ENCODE results near the gene SPSB2.
"Not testable (repeated sequence)": the region's sequence is repeated elsewhere in the genome, so short reads cannot be mapped to it uniquely, and the experiment has no call there.

SPSB2 gene

DNA sequence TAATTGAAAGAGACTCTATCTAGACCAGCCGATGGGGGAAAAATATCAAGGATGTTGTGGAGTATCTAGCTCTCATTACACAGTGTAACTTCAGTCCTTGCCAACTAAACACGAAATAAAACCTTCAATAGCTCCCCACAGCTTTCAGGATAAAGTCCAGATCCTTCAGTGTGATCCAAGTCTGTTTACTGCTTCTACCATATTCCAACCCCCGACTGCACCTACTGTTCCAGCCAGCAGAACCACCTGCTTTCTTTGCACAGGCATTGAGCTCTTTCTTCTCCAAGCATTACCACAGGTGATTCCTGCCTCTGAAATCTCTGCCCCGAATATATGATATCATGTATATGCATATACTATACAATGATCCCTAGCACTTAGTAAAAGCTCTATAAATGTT is 29.3 kb upstream of the SPSB2 start:
- no peak for DNase-seq (ENCODE audit: low read depth)

DNA sequence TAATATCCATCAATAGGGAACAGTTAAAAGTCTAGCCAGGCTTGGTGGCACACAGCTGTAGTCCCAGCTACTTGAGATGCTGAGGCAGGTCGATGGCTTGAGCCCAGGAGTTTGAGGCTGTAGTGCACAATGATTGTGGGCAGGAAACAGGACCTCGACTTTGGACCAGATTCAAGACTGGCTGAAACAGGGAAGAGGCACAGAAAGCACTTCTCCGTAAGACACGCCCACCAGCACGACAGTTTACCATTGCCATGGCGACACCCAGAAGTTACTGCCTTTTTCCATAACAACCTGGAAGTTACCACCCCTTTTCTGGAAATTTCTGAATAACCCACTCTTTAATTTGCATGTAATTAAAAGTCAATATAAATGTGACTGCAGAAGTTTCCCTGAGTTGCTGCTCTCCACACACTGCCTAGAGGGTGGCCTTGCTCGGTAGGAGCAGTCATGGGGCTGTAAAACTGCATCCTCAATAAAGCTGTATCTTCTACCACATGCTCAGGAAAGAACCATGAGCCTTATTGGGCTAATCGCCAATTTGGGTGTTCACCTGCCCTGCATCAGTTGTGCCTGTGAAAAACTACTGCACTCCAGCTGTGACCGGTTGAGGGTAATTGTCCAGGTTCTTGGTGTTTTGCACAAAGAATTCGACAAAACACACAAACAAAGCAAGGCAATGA is 26.9 kb upstream of the SPSB2 start:
- no peak for DNase-seq (ENCODE audit: low read depth)

DNA sequence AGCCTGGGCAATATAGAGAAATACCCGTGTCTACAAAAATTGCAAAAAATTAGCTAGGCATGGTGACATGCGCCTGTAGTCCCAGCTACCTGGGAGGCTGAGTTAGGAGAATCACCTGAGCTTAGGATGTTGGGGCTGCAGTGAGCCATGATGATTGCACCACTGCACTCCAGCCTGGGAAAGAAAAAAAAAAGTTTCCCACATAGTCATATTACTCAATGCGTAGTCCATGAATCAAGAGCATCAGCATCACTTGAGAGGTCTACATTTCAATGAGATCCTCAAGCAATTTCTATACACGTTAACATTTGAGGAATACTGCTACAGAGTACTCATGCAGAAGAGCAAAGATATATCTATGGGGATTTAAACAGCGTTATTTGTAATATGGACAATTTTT is 26.3 kb upstream of the SPSB2 start:
- DNase-seq (ENCODE audit: low read depth): no peak

DNA sequence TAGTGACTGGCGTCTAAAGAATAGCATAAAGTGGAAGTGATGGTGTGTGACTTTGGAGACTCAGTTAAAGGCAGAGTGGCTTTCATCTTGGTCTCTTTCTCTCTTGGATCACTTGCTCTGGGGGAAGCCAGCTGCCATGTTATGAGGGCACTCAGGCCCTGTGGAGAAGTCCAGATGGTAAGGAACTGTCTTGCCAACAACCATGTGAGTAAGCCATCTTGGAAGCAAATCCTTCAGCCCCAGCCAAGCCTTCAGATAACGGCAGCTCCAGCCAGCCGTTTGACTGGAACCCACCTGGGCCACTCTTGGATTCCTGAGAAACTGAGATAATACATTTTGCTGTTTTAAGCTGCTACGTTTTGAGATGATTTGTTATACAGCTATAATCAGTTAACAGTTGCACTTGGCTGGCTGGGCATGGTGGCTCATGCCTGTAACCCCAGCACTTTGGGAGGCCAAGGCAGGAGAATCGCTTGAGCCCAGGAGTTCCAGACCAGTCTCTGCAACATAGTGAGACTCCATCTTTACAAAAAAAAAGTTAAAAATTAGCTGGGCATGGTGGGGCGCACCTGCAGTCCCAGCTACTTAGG is 23.8 kb upstream of the SPSB2 start:
- DNase-seq (ENCODE audit: low read depth): no peak

DNA sequence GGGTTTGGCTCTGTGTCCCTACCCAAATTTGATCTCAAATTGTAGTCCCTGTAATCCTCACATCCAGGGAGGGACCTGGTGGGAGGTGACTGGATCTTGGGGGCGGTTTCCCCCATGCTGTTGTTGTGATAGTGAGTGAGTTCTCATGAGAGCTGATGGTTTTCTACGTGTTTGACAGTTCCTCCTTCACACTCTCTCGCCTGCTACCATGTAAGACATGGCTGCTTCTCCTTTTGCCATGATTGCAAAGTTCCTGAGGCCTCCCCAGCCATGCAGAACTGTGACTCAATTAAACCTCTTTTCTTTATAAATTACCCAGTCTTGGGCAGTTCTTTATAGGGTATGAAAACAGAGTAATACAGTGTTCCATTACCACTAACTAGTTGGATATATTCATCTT is 21.2 kb upstream of the SPSB2 start:
- no peak for DNase-seq (ENCODE audit: low read depth)

DNA sequence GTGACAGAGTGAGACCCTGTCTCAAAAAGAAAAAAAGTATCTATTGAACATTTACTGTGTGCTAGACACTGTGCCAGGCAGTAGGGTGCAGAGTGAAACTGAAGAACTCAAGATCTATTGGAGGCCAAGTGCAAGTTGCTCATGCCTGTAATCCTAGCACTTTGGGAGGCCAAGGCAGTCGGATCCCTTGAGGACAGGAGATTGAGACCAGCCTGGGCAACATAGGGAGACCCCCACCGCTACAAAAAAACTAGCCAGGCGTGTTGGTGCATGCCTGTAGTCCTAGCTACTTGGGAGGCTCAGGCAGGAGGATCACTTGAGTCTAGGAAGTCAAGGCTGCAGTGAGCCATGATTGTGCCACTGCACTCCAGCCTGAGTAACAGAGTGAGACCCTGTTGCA is 19.6 kb upstream of the SPSB2 start:
- not testable (repeated sequence) for DNase-seq (ENCODE audit: low read depth)

DNA sequence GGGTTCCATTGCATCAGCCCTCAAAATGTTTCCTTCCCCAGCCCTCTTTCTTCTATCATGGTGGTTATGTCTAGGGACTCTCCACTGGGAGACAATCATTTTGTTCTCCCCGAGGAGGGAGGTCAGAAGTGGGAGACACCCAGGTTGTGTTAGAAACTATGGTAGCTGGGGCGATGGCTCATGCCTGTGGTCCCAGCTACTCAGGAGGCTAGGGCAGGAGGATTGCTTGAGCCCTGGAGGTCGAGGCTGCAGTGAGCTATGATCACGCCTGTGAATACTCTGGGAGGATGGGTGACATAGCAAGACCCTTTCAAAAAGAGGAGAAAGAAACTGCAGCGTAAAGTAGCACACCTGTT is 18.5 kb upstream of the SPSB2 start:
- DNase-seq (ENCODE audit: low read depth): no peak

DNA sequence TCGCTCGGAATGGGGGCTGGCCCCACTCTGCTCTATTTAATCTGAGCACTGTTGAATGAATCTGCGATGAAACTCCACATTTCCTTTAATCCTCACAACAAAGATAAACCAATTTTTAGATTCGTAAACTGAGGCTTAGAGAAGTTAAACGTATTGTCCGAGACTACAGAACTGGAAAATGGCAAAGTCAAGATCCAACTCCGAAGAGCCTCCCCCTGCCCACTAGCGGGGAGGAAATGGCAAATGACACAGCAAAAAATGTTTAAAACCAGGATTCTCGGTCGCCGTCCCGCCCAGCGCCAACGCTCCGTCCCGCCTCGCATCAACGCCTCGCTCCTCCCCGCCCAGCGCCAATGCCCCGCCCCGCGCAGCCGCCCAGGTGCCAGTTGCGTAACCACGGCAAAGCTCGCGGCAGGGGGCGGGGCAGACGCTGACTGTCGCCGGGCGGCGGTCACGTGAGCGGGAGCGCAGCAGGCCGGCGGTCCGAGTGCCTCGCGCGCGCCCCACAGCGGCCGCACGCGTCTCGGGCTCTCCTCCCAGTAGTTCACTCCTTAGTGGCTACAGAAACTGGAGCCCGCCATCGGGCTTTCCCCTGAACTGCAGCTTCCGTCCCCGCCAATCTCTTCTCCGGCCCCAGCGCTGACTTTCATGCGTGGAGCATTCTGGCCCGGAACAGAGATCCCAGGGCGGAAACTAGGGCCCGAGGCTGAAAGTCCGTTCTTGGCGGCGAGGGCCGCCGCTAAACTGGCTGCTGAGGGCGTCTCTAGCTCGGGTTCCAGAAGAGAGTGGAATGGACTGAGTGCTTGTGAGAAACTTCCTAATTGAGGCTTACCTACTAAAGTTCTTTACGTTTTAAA is 17.9 kb upstream of the SPSB2 start:
- peak; percentile 96 for DNase-seq (ENCODE audit: low read depth)

DNA sequence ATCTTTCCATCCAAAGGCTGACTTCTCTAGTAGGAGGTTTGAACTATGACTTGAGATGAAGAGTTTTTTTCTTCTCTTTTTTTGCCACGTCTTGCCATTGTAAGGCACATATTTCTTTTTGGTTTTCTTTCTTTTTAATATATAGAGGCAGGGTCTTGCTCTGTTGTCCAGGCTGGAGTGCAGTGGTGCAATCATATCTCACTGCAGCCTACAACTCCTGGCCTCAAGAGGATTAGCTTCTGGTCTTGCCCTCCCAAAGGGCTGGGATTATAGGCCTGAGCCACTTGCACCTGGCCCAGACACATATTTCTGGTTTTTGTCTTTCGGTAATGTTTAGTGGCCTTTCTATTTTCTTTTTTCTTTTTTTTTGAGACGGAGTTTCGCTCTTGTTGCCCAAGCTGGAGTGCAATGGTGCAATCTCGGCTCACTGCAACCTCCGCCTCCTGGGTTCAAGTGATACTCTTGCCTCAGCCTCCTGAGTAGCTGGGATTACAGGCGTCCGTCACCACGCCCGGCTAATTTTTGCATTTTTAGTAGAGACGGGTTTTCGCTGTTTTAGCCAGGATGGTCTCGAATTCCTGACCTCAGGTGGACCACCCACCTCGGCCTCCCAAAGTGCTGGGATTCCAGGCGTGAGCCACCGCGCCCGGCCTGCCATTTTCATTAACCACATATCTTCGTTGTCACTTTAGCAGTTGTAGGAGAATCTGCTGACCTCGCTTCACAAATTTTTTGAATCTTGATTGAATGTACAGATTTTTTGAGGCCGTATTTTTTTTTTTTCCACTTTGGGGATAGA is 16.9 kb upstream of the SPSB2 start:
- not testable (repeated sequence) for DNase-seq (ENCODE audit: low read depth)

DNA sequence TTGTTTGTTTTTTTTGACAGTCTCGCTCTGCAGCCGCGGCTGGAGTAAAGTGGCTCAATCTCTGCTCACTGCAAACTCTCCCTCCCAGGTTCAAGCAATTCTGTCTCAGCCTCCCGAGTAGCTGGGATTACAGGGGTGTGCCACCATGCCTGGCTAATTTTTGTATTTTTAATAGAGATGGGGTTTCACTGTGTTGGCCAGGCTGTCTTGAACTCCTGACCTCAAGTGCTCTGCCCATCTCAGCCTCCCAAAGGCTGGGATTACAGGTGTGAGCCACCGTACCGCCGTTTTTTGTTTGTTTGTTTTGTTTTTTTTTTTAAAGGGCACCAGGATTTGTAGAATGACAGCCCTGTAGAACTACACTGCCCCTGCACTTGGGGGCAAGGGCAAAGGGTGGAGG is 15.7 kb upstream of the SPSB2 start:
- DNase-seq (ENCODE audit: low read depth): not testable (repeated sequence)

DNA sequence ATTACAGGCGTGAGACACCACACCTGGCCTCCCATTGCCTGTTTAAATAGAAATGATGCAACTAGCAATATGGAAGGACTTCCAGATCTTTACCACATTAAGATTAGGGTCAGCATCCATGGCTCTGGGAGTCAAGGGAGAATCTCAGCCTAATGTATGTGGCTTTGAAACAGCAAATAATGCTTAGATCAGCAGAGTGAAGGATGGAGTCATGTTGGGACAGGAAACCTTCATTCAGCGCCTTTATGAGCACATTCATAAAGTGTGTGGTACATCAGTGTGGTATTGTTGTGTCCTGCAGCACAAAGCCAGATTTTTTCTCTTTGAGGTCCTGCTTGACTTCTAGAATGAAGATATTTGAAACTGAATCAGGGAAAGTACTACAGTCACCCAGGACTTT is 15.3 kb upstream of the SPSB2 start:
- DNase-seq (ENCODE audit: low read depth): no peak

DNA sequence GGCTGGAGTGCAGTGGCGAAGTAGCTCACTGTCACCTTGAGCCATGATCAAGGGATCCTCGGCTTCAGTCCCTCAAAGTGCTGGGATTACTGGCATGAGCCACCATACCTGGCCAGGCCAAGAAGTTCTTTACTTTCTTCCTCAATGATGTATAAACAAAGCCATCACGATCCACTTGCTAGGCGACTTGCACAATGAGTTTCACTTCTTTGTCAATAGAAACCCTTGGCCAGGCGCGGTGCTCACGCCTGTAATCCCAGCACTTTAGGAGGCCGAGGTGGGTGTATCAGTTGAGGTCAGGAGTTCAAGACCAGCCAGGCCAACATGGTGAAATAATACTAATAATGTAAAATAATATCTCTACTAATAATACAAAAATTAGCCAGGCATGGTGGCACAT is 14.4 kb upstream of the SPSB2 start:
- DNase-seq (ENCODE audit: low read depth): no peak

DNA sequence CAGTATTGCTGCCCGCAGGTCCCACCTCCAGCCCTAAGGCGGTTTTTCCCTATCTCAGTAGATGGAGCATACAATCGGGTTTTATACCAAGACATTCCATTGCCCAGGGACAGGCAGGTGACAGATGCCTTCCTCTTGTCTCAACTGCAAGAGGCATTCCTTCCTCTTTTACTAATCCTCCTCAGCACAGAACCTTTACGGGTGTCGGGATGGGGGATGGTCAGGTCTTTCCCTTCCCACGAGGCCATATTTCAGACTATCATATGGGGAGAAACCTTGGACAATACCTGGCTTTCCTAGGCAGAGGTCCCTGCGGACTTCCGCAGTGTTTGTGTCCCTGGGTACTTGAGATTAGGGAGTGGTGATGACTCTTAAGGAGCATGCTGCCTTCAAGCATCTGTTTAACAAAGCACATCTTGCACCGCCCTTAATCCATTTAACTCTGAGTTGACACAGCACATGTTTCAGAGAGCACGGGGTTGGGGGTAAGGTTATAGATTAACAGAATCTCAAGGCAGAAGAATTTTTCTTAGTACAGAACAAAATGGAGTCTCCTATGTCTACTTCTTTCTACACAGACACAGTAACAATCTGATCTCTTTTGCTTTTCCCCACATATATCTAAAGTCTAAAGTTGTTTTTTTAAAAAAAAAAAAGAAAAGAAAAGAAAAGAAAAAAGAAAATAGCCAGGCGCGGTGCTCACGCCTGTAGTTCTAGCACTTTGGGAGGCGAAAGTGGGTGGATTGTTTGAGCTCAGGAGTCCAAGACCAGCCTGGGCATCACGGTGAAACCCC is 13.3 kb upstream of the SPSB2 start:
- not testable (repeated sequence) for DNase-seq (ENCODE audit: low read depth)

DNA sequence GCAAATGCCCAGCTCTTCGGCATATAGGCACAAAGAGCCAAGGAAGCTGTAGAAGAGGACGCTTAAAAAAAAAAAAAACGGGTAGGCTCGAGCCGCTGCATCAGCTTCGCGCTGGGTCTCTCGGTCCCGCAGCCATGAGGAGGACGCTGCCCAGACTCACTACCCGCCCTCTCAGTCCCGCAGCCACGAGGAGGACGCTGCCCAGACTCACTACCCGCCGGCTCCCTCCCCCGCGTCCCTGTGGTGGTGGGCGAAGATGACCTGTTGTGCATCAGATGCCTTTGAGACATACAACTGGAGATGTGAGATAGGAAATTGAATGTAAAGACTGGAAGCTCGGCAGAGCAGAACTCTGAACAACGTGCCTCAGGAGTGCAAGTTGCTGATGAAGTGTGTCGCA is 11.4 kb upstream of the SPSB2 start:
- no peak for DNase-seq (ENCODE audit: low read depth)

DNA sequence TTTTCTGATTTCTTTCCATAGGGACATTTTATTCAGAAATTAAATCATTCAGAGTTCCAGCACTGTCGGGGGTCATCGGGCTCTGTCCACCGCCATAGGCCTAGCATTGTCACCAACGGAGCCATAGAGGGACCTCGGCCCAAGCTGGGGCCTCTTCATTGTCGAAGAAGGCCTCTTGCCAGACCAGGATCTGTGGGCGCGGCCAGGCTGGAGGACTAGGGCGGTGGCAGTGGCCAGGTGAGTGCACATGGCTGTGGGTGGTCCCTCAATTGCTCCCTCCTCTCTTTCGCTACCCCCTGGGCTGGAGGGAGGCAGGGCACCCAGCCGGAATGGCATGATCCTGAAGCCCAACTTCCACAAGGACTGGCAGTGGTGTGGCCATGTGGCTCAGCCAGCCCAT is 10.6 kb upstream of the SPSB2 start:
- no peak for DNase-seq (ENCODE audit: low read depth)

DNA sequence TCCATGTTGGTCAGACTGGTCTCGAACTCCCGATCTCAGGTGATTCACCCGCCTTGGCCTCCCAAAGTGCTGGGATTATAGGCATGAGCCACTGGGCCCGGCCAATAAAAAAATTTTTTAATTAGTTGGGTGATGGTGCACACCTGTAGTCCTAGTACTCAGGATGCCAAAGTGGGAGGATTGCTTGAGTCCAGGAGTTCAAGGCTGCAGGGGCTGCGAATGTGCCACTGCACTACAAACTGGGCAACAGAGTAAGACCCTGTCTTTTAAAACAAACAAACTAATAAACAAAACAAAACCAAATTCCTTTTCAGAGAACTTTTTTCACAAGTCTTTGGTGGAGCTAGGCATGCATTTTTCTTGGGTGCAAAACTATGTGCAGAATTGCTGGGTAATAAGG is 10.1 kb upstream of the SPSB2 start:
- DNase-seq (ENCODE audit: low read depth): no peak

DNA sequence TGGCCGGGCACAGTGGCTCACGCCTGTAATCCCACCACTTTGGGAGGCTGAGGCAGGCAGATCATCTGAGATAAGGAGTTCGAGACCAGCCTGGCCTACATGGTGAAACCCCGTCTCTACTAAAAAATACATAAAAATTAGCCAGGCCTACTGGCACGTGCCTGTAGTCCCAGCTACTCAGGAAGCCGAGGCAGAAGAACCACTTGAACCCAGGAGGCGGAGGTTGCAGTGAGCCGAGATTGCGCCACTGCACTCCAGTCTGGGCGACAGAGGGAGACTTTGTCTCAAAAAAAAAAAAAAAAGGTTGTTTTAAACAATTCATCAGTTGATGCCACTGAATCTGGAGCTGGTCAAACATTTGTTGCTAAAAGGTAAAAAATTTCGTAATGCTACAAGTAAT is 6.7 kb upstream of the SPSB2 start:
- not testable (repeated sequence) for DNase-seq (ENCODE audit: low read depth)

DNA sequence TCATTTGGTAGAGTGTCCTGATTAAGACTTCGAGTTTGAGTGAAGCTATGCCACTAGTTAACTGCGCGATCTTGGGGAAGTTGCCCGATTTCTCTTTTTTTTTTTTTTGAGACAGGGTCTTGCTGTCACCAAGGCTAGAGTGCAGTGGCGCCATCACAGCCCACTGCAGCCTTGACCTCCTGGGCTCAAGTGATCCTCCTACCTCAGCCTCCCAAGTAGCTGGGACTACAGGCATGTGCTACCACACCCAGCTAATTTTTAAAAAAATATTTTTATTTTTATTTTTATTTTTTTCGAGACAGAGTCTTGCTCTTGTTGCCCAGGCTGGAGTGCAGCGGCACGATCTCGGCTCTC is 889 bp upstream of the SPSB2 start:
- DNase-seq (ENCODE audit: low read depth): not testable (repeated sequence)

DNA sequence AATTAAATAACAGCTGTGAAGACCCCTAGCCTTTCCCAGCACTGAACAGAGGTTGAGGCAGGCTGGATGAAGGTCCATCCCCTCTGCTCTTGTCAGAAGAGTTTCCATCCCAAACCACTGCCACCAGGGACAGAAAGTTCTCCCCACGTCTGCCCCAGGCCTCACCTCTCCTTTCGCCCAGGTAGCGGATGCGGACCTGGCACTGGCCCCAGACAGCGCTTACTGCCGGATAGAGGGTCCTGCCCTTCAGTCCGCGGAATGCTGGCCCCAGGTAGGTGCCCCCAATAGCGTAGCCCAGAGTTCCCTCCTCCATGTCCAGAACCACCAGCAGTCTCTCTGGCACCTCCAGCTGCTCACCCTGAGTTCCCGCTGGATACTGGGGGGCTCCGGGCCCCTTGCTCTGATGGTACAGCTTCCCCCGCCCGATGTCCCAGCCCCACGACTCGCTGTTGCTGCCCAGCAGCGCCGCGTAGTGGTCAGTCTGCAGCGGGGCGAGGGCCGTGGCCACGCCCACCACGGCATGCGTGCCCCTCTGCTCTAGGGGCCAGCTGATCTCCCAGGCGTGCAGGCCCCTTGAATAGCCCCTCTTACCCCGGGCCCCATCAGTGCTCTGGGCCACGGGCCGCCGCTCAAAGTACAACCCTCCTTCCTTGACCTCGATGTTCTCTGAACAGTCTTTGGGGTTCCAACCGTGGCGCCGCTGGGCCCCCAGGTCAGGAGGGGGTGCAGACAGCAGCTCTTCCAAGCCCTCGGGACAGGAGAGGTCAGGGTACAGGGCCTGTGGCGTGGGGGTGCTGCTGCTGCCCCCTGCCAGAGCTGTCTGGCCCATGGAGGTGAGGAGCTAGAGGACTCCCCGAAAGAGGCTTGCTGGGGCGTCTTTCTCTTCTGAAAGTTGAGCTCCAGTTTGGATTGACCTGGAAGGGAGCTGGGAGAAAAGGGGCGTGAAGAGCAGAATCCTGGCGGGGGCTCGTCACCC is 742 bp downstream of the SPSB2 start:
- peak; percentile 71 for DNase-seq (ENCODE audit: low read depth)

All from stimulated activated CD8-positive, alpha-beta memory T cell treated with anti-CD3 and anti-CD28 coated beads, Interleukin-7, amount 100 ng/mL, for 24 hours (primary cell).